Measurements from ENCODE around the gene MAN2A1.
A peak's percentile ranks its signal among the peaks of the same experiment; 100 is the strongest.

The MAN2A1 gene

GRCh38 chr5:109853377-109853776, 163.7 kb downstream of the MAN2A1 start:
- no peak overlapping the region for H3K27ac ChIP-seq
- no peak for DNase-seq (ENCODE audit: low read depth, low spot score)

- no peak for DNase-seq (ENCODE audit: low read depth, low spot score)
- no peak overlapping the region for H3K27ac ChIP-seq
Observed at GRCh38 chr5:109855056-109855455, 165.3 kb downstream of the MAN2A1 start.

GRCh38 chr5:109857405-109858031, 167.8 kb downstream of the MAN2A1 start:
- no peak for DNase-seq (ENCODE audit: low read depth, low spot score)
- no peak overlapping the region for H3K27ac ChIP-seq

GRCh38 chr5:109859537-109859936, 169.8 kb downstream of the MAN2A1 start:
- no peak for DNase-seq (ENCODE audit: low read depth, low spot score)
- no peak overlapping the region for H3K27ac ChIP-seq

GRCh38 chr5:109862301-109862700, 172.6 kb downstream of the MAN2A1 start:
- H3K27ac ChIP-seq = no peak overlapping the region
- DNase-seq (ENCODE audit: low read depth, low spot score) = no peak

- no peak for DNase-seq (ENCODE audit: low read depth, low spot score)
- no peak overlapping the region for H3K27ac ChIP-seq
Observed at GRCh38 chr5:109863752-109864151, 174.0 kb downstream of the MAN2A1 start.

GRCh38 chr5:109865637-109866036, 175.9 kb downstream of the MAN2A1 start:
- peak; percentile 78 for DNase-seq (ENCODE audit: low read depth, low spot score)
- peak overlapping the region; percentile 72 for H3K27ac ChIP-seq

- peak; percentile 54 for DNase-seq (ENCODE audit: low read depth, low spot score)
- peak overlapping the region; percentile 72 for H3K27ac ChIP-seq
Observed at GRCh38 chr5:109866051-109866450, 176.3 kb downstream of the MAN2A1 start.

- no peak overlapping the region for H3K27ac ChIP-seq
- DNase-seq (ENCODE audit: low read depth, low spot score) = no peak
Observed at GRCh38 chr5:109868737-109869136, 179.0 kb downstream of the MAN2A1 start.

GRCh38 chr5:109873687-109874086, 184.0 kb downstream of the MAN2A1 start:
- no peak overlapping the region for H3K27ac ChIP-seq

GRCh38 chr5:109874108-109874507, 184.4 kb downstream of the MAN2A1 start:
- no peak overlapping the region for H3K27ac ChIP-seq
- DNase-seq (ENCODE audit: low read depth, low spot score) = no peak

More at GRCh38 chr5:109873687-109874086, 184.0 kb downstream of the MAN2A1 start:
- DNase-seq (ENCODE audit: low read depth, low spot score) = no peak

GRCh38 chr5:109876030-109876725, 186.5 kb downstream of the MAN2A1 start:
- no peak overlapping the region for H3K27ac ChIP-seq
- no peak for DNase-seq (ENCODE audit: low read depth, low spot score)

- peak overlapping the region; percentile 49 for H3K27ac ChIP-seq
- no peak for DNase-seq (ENCODE audit: low read depth, low spot score)
Observed at GRCh38 chr5:109876941-109877669, 187.4 kb downstream of the MAN2A1 start.

GRCh38 chr5:109877670-109878045, 187.9 kb downstream of the MAN2A1 start:
- H3K27ac ChIP-seq = peak overlapping the region; percentile 49
- peak; percentile 18 for DNase-seq (ENCODE audit: low read depth, low spot score)

GRCh38 chr5:109878887-109879286, 189.2 kb downstream of the MAN2A1 start:
- H3K27ac ChIP-seq = no peak overlapping the region
- no peak for DNase-seq (ENCODE audit: low read depth, low spot score)

- H3K27ac ChIP-seq = no peak overlapping the region
- no peak for DNase-seq (ENCODE audit: low read depth, low spot score)
Observed at GRCh38 chr5:109880907-109881685, 191.4 kb downstream of the MAN2A1 start.

GRCh38 chr5:109882546-109882945, 192.8 kb downstream of the MAN2A1 start:
- DNase-seq (ENCODE audit: low read depth, low spot score) = no peak
- no peak overlapping the region for H3K27ac ChIP-seq

- H3K27ac ChIP-seq = no peak overlapping the region
- DNase-seq (ENCODE audit: low read depth, low spot score) = no peak
Observed at GRCh38 chr5:109884676-109885075, 194.9 kb downstream of the MAN2A1 start.

GRCh38 chr5:109885205-109885604, 195.5 kb downstream of the MAN2A1 start:
- no peak for DNase-seq (ENCODE audit: low read depth, low spot score)
- no peak overlapping the region for H3K27ac ChIP-seq

GRCh38 chr5:109888989-109889388, 199.3 kb downstream of the MAN2A1 start:
- H3K27ac ChIP-seq = no peak overlapping the region
- DNase-seq (ENCODE audit: low read depth, low spot score) = no peak
